Fibroblast of villous mesenchyme (primary cell): ENCODE results near the gene TNS1. TPM values are rescaled to one million over a fixed set of nuclear protein-coding genes. Genes with fewer than 3 reads are reported as not detected.

Experiments used
- DNase-seq: peaks from one replicate; pipeline ENCODE4 v3.0.0-alpha.2; 2010; ENCODE audit warnings: low read depth
- H3K4me3 ChIP-seq: 2 replicates; pipeline ENCODE4 v1.5.1; 2011; ENCODE audit warnings: low read depth, mild to moderate bottlenecking, low read length
- total RNA-seq: library from RNA; depleted of rRNA; stranded (reverse); fragments of >200 nt; gene quantifications from 2 replicates; pipeline ENCODE4 v1.2.3, GENCODE V29; 2012
- TF ChIP-seq, protein P1 (sequence below): IDR thresholded peaks from 2 replicates; pipeline ENCODE4 v1.5.1; 2012; ENCODE audit warnings: low read depth, mild to moderate bottlenecking, low read length; ENCODE audit not compliant: insufficient read depth

The TNS1 gene
- total RNA-seq, 1 donor: 127 TPM

DNA sequence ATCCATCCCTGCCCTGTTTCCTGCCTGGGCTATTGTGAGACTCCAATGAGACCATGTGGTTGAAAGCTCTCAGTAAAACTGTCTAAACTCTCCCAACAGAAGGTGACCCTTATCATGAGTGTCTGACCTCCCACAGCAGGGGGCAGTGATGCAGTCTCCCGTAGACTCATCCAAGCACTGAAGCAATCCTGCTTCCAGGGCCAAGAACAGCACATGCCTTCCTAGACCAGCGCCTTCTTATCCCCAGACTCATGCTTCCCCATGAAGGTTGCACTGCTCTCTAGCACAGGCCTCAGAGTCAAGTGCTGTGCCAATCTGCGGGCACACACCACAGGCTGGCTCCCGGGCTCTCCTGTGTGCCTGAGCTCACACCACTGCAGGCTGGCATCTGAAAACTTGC lies 112.3 kb downstream of the TNS1 start:
- TF ChIP-seq, protein P1, sequence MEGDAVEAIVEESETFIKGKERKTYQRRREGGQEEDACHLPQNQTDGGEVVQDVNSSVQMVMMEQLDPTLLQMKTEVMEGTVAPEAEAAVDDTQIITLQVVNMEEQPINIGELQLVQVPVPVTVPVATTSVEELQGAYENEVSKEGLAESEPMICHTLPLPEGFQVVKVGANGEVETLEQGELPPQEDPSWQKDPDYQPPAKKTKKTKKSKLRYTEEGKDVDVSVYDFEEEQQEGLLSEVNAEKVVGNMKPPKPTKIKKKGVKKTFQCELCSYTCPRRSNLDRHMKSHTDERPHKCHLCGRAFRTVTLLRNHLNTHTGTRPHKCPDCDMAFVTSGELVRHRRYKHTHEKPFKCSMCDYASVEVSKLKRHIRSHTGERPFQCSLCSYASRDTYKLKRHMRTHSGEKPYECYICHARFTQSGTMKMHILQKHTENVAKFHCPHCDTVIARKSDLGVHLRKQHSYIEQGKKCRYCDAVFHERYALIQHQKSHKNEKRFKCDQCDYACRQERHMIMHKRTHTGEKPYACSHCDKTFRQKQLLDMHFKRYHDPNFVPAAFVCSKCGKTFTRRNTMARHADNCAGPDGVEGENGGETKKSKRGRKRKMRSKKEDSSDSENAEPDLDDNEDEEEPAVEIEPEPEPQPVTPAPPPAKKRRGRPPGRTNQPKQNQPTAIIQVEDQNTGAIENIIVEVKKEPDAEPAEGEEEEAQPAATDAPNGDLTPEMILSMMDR: peak; percentile 50
- no peak overlapping the region for H3K4me3 ChIP-seq
- DNase-seq: peak; percentile 82

DNA sequence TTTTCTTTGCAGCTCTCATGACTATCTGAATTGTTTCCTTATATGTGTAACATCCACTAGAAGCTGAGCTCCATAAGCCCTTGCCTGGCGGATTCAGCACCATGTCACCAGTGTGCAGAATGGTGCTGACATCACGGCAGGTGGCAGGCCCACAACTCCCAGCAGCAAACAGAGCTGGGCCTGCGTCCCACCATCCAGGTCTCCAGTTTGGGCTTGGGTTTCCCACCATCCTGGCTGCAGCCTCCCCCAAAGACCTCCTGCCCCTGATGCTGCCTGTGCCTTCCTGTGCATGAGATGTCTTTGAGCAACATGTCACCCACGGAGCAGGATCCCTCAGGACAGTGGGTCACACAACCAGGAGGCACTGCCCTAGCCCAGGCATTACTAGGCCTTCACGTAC lies 113.1 kb downstream of the TNS1 start:
- no peak for DNase-seq
- no peak overlapping the region for H3K4me3 ChIP-seq
- TF ChIP-seq, protein P1: no peak

DNA sequence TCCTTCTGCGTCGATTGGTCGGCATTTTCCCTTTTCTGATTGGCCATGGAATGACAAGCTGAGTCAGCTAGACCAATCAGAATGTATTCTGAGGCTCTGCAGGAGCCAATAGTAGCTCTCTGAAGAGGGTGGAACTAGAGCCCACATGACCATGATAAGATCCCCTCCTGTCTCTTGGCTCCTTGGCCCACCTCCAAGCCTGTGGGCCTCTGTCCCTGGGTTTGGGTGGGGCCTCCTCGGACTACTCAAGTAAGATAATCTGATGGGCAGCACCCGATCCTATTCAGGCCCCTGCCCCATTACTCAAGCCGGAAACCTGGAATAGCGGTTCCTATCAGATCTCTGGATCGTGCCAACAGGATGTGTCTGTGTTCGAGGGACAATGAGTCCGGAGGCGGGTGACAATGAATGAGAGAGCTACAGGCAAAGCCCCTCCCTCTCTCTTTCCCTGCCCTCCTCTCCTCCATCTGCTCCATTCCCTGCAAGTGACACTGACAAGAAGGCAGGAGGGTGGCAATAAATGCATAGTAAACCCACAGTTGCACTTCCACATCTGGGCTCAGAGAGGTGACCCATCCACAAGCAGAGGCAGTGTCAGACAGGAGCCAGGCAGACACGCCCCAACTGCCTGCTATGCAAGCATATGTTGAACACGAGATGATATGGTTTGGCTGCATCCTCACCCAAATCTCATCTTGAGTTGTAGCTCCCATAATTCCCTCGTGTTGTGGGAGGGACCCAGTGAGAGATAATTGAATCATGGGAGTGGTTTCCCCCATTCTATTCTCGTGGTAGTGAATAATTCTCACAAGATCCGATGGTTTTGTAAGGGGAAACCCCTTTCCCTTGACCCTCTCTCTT lies 114.7 kb downstream of the TNS1 start:
- no peak overlapping the region for H3K4me3 ChIP-seq
- TF ChIP-seq, protein P1: no peak
- DNase-seq: peak; percentile 14

DNA sequence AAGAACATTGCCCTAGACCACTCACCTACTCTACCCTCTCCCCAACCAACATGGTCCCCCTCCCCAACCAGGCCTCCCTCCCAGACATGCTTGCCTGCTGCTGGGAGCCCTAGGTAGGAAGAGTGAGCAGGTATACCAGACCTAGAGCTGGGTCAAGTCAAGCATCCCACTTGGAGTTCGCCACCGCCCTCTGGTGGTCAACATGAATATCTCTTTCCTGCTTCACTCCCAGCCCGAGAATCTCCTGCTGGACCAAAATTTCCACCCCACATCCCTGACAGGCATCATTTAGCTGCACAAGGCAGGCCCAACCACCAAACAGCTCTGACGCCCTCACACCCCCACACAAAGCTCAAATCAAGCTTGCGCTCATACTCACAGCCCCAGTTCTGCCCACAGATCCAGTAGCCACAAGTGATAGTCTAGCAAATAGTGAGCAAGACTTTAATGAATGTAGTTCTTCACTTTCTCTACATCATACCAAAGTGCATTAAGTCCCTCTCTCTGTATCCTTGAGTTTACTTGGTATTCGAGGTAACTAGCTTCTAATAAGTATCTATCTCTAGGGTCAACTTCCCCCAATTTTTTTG lies 116.0 kb downstream of the TNS1 start:
- no peak overlapping the region for H3K4me3 ChIP-seq
- DNase-seq: peak; percentile 74
- TF ChIP-seq, protein P1: peak; percentile 83

DNA sequence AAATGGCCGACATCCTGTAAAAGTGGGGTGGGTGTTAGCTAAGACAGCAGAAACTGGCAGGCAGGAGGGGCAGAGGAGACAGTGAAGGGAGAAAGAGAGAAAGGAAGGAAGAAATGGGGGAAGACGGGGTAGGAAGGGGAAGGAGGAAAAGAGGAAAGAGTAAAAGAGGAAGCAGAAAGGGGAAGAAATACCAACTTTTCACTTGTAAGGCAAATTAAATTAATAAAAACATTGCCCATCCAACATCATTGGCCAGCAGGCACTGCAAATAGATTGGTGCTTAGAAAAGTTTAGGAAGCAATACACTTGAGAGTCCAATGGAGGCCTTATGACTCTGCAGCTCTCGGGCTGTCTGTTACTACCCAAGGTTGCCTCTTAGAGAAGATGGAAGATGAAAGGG lies 116.7 kb downstream of the TNS1 start:
- TF ChIP-seq, protein P1: no peak
- H3K4me3 ChIP-seq: no peak overlapping the region
- DNase-seq: no peak

DNA sequence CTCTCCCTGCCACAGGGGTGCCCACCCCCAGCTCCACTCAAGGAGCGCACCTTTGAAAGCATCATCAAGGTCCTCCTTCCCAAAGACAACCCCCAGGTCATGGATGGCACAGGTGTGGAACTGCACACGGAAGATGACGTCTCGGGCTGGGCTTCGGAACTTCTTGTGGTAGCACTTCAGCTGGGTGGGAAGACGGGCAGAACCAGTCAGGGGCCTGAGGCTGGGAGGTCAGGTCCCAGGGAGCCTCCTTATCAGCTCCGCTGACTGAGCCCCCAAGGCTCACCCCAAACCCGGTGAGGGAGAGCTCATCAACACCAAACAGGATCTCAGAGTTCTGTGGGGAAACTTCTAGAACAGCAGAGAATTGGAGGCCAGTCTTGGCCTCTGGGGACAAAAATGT lies 117.8 kb downstream of the TNS1 start:
- DNase-seq: no peak
- TF ChIP-seq, protein P1: no peak
- no peak overlapping the region for H3K4me3 ChIP-seq
